ENCODE measurements around the gene CBR3.

The CBR3 gene

GRCh38 chr21:36183144-36183795 is 48.4 kb downstream of the CBR3 start:
- no peak for DNase-seq (ENCODE audit: low read depth in 2 of 2)

GRCh38 chr21:36184545-36184944 is 49.7 kb downstream of the CBR3 start:
- DNase-seq (ENCODE audit: low read depth in 2 of 2), result no peak

GRCh38 chr21:36185523-36185922 is 50.6 kb downstream of the CBR3 start:
- no peak for DNase-seq (ENCODE audit: low read depth in 2 of 2)

GRCh38 chr21:36186081-36186480 is 51.2 kb downstream of the CBR3 start:
- DNase-seq (ENCODE audit: low read depth in 2 of 2), result no peak

GRCh38 chr21:36186506-36187399 is 51.9 kb downstream of the CBR3 start:
- no peak for DNase-seq (ENCODE audit: low read depth in 2 of 2)

- no peak for DNase-seq (ENCODE audit: low read depth in 2 of 2)
Observed at GRCh38 chr21:36188081-36188681, 53.3 kb downstream of the CBR3 start.

GRCh38 chr21:36188937-36189336 is 54.1 kb downstream of the CBR3 start:
- no peak for DNase-seq (ENCODE audit: low read depth in 2 of 2)

- DNase-seq (ENCODE audit: low read depth in 2 of 2), result no peak
Observed at GRCh38 chr21:36190736-36191135, 55.9 kb downstream of the CBR3 start.

GRCh38 chr21:36193200-36193599 is 58.3 kb downstream of the CBR3 start:
- no peak for DNase-seq (ENCODE audit: low read depth in 2 of 2)

GRCh38 chr21:36194024-36194423 is 59.1 kb downstream of the CBR3 start:
- DNase-seq (ENCODE audit: low read depth in 2 of 2), result no peak

GRCh38 chr21:36195613-36196012 is 60.7 kb downstream of the CBR3 start:
- DNase-seq (ENCODE audit: low read depth in 2 of 2), result no peak
